Stimulated activated CD8-positive, alpha-beta memory T cell treated with anti-CD3 and anti-CD28 coated beads, Interleukin-12 subunit alpha, Interleukin-12 subunit beta, amount 100 ng/mL, for 4 hours (primary cell): ENCODE results near the gene CHCHD6.

Source experiments
- DNase-seq: peaks from one replicate; pipeline ENCODE4 v3.0.0-alpha.2; 2020; ENCODE audit warnings: low read depth

Gene CHCHD6

GRCh38 chr3:126826693-126827092, 122.7 kb downstream of the CHCHD6 start:
- no peak for DNase-seq

DNA sequence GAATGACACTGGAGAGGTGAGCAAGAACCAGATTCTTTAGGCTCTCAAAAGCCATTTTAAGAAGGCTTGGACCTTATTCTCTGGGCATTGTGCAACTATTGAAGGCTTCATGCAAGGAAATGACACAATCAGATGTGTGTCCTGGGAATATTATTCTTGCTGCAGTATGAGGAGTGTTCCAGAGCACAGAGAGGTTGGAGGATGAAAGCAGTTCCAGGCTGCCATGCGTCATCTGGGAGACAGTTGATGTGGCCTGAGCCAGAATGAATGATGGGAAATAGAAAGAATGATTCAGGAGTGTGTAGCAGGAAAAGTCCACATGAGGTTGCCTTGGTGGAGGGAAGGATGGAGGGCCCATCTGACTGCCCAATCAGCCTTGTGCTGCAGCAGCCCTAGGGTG, 123.1 kb downstream of the CHCHD6 start:
- DNase-seq, result no peak

DNA sequence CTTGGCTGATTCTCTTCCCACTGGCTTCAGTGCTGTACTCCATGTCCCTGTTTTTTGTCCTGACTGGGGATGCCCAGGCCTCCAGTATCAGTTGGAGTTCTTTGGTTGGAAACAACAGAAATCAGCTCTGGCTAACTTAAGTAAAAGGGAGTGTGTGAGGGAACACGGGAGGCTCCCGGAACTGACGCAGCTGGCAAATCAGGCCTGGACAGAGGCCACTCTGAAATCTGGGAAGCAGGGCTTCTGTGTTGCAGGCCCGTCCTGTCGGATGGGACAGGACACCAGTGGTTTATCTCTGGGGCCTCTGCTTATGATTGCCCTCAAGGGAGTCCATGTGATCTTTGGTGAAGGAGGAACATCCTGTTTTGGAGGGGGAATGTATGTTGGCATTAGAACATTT, 124.3 kb downstream of the CHCHD6 start:
- DNase-seq, result no peak

GRCh38 chr3:126832933-126833332, 128.9 kb downstream of the CHCHD6 start:
- DNase-seq, result no peak

GRCh38 chr3:126834596-126835471, 130.8 kb downstream of the CHCHD6 start:
- no peak for DNase-seq

- DNase-seq, result no peak
Measured at GRCh38 chr3:126835472-126836219, 131.6 kb downstream of the CHCHD6 start.

GRCh38 chr3:126836220-126836860, 132.3 kb downstream of the CHCHD6 start:
- DNase-seq, result no peak

GRCh38 chr3:126837773-126838172, 133.7 kb downstream of the CHCHD6 start:
- no peak for DNase-seq

DNA sequence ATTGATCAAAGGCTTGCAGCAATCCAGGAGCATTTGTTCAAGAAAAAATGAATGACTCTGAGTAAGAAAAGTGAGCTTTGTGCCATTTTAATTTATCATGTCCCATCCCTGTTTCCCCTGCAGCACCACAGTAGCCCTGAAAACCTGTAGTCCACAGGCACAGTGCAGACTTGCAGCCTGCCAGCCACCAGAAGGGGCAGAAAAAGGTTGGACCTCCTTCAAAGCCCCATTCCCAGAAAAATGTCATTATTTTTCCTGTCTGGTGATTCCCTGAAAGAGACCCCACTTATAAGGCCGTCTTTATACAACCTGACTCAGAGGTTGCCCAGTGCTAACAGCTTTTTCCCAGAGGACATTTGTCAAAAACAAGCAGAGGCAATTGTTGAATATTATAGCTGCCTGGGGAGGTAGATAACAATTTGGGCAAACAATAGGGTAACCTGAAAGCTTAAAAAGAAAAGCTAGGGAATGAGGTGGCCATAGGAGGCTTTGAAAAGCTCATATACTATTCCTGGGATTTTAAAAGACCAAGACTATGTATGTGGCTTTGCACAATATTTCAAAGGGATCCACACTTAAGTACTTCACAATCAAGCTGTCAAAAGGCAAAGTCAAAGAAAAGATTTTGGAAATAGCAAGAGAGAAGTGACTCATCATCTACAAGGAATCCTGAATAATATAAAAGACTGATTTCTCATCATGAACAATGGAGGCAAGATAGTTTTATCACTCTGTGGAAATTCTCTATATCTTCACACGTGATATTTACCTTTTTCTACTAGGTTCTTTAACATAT, 142.1 kb downstream of the CHCHD6 start:
- no peak for DNase-seq

- no peak for DNase-seq
Measured at GRCh38 chr3:126847061-126847460, 143.0 kb downstream of the CHCHD6 start.

DNA sequence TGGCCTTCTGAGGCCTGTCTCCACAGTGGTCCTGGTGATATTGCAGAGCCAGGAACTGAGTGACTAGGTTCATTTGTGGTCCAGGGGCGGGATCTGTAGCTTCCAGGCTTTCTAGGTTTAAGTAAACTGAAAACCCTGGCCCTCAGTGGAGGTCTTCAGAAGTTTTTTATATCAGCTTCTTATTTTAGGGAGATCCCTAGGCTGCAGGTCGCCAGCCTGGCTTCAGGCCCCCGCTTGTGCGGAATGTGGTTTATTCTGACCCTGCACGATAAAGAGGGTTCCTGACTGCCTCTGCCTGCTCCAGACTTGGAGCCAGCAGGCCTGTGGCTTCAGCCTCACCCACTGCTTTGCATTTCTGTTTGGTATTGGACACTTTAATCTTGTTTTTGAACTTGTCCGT, 145.0 kb downstream of the CHCHD6 start:
- no peak for DNase-seq

DNA sequence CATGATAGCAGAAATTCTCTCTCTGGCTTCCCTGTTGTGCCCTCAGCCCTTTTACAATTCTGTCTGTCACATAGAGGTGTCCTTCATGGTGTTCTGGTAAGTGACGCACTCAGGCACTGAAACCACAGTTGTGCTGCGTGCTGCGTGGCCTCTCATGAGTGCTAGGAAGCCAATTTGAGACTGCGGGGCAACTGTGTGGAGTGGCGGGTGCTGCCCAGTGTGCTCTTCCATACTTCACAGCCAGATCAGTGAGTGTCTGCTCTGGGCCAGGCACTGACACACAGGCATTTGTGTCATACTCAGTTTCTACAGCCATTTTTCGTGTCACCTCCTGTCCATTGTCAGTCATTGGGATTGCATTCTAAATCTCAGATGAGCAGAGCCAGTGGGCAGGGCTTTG, 145.7 kb downstream of the CHCHD6 start:
- no peak for DNase-seq

DNA sequence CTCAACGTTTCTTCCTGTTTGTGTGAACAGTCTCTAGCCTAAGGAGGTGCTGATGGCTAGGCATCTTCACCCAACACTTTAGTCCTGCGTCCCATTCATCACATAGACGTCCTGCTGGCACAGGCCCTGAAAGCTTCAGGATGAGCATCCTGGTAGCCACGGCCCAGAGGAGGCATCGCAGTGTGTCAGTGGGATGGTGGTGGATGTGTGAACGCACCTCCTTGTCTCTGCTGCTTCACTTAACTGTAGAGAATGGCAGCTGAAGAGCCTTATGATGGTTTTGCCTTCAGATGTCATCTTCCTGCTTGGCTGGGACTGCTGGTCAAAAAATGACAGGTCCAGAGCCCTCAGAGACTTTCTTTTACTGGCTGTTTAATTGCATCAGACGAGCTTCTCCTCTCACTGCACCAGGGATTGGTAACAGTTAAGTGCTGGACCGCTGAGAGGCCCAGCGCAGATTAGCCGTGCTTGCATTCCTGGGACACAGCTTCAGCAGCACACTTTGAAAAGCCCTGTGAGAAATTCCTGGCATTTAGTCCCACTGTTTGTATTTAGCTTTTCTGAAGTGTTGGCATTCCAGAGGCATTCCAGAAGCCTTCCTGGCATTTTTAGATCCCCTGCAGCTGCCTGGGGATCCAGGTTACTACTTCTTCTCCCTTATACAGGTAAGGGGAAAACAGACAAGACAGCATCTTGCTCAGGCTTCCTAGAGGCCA, 146.5 kb downstream of the CHCHD6 start:
- DNase-seq, result no peak

GRCh38 chr3:126851382-126851781, 147.3 kb downstream of the CHCHD6 start:
- no peak for DNase-seq

DNA sequence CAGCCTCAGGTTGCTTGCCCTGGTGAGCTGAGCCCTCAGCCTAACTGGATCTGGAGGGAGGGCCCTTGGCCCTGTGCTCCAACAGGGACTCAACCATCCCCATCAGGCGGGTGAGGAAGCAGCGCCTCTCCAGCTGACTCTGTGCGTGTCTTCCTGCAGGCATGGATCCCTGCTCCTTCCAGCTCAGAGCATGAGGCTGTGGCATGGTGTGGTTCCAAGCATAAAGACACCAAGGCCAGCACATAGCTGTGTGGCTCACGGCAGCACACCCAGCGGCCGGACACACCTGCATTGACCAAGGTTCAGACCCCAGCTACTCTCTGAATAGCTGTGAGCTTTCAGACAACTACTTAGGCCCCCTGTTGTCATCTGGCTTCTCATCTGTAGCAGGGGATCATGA, 147.9 kb downstream of the CHCHD6 start:
- DNase-seq, result no peak

DNA sequence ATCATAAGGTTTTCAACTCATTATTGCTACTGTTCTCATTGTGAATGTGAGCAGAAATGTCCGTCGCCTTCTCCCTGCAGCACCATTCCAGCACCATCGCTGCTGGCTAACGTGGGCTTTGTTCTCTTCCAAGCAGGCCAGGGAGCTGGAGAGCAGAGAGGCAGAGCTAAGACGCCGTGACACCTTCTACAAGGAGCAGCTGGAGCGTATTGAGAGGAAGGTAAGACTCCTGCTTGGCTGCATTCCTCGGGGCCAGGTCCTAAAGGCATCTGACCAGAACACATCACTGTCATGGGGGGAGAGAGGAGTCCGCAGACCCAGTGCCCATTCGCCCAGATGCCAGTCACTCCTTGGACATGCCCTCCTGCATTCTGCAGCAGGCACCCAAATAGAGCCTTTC, 148.5 kb downstream of the CHCHD6 start:
- no peak for DNase-seq

DNA sequence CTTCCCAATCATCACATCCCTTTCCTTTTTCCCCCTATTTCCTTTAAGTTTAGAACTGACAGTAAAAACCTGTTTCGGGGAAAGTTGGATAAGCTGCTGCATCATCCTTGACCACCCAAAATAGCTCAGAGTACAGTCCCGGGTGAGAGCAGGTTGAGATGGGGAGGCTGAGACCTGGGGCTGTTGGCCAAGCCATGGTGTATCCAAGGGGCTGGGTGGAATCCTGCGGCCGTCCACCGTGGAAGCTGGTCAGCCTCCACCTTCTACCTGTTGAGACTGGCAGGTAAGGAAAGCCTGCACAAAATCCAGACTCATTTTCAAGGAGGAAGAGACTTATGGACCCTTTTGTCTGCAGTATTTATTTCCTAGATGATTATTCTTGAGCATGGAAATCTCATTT, 150.6 kb downstream of the CHCHD6 start:
- no peak for DNase-seq

DNA sequence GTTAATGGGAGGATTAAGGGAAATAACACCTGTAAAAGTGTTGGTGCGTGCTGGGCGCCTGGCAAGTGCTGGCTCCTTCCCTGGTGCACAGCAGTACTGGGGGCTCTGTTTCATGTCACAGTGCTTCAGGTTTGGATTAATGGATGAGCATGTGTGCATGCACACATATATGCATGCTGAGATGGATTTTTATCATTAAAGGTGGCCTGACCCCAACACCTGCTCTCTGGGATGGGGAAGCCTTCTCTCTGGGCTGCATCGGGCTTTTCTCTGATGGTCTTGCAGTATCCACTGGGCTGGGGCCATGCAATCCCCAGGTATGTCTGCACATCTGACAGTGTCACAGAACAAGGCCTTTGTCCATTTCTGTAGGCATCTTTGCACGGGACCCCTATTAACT, 151.3 kb downstream of the CHCHD6 start:
- no peak for DNase-seq

DNA sequence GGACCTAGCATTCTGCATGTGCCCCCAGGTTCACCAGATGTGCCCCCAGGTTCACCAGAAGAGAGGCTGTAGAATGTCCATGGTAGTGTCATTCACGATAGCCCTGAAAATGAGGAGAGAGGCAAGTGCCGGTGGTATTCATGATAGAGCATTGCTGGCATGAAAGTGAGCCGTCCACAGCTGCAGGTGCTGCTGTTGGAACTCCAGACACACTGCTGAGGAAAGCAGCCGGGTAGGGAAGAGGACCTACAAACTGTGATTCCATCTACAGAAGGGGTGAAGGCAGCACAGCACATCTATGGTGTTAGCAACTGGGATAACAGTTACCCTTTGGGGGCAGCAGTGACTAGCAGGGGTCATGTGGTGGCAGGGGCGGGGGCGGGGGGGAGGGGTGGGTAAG, 153.9 kb downstream of the CHCHD6 start:
- DNase-seq, result no peak

GRCh38 chr3:126858401-126858800, 154.4 kb downstream of the CHCHD6 start:
- no peak for DNase-seq

- DNase-seq, result no peak
Measured at GRCh38 chr3:126858887-126859286, 154.8 kb downstream of the CHCHD6 start.
